Dermis blood vessel endothelial cell (primary cell): Measurements from ENCODE around the gene CDC45. TPM values are rescaled to one million over a fixed set of nuclear protein-coding genes. Genes with fewer than 3 reads are reported as not detected.
A peak's percentile ranks its signal among the peaks of the same experiment; 100 is the strongest.

Experiments
- DNase-seq: peaks from one replicate; pipeline ENCODE4 v3.0.0; 2010
- total RNA-seq: library from RNA; depleted of rRNA; stranded (reverse); fragments of >200 nt; gene quantifications from 2 replicates; pipeline ENCODE4 v1.2.3, GENCODE V29; 2014

The CDC45 gene
- total RNA-seq, 1 donor from 2014 or later, result 12.4 TPM

- DNase-seq, result no peak
Measured at GRCh38 chr22:19448739-19449421, 30.8 kb upstream of the CDC45 start.

GRCh38 chr22:19449422-19449767 is 30.3 kb upstream of the CDC45 start:
- no peak for DNase-seq

GRCh38 chr22:19450363-19451175 is 29.2 kb upstream of the CDC45 start:
- no peak for DNase-seq

- no peak for DNase-seq
Measured at GRCh38 chr22:19451570-19451969, 28.1 kb upstream of the CDC45 start.

- no peak for DNase-seq
Measured at GRCh38 chr22:19453718-19454117, 26.0 kb upstream of the CDC45 start.

- no peak for DNase-seq
Measured at GRCh38 chr22:19454156-19454555, 25.6 kb upstream of the CDC45 start.

GRCh38 chr22:19455033-19455432 is 24.7 kb upstream of the CDC45 start:
- no peak for DNase-seq

- peak; percentile 51 for DNase-seq
Measured at GRCh38 chr22:19455585-19456370, 23.9 kb upstream of the CDC45 start.

- no peak for DNase-seq
Measured at GRCh38 chr22:19456541-19456940, 23.2 kb upstream of the CDC45 start.

GRCh38 chr22:19457828-19458428 is 21.8 kb upstream of the CDC45 start:
- DNase-seq, result no peak

- DNase-seq, result no peak
Measured at GRCh38 chr22:19460036-19460435, 19.7 kb upstream of the CDC45 start.

- no peak for DNase-seq
Measured at GRCh38 chr22:19461506-19461905, 18.2 kb upstream of the CDC45 start.

- no peak for DNase-seq
Measured at GRCh38 chr22:19463008-19463407, 16.7 kb upstream of the CDC45 start.

GRCh38 chr22:19463491-19464469 is 15.9 kb upstream of the CDC45 start:
- no peak for DNase-seq

- DNase-seq, result no peak
Measured at GRCh38 chr22:19464546-19464945, 15.2 kb upstream of the CDC45 start.

- no peak for DNase-seq
Measured at GRCh38 chr22:19464975-19465374, 14.7 kb upstream of the CDC45 start.

GRCh38 chr22:19466126-19466716 is 13.5 kb upstream of the CDC45 start:
- no peak for DNase-seq

GRCh38 chr22:19466848-19467752 is 12.6 kb upstream of the CDC45 start:
- no peak for DNase-seq

- DNase-seq, result no peak
Measured at GRCh38 chr22:19467912-19468311, 11.8 kb upstream of the CDC45 start.

GRCh38 chr22:19469421-19469820 is 10.3 kb upstream of the CDC45 start:
- no peak for DNase-seq
